CD14-positive monocyte (primary cell): ENCODE data around the gene ZDHHC4. TPM values are rescaled to one million over a fixed set of nuclear protein-coding genes. Genes with fewer than 3 reads are reported as not detected.

Experiments used
- DNase-seq, 3 donors: peaks; one replicate each; pipeline ENCODE4 v3.0.0-alpha.2; 2011 to 2022
- H2AFZ ChIP-seq: 2 replicates; pipeline ENCODE4 v1.6.0; 2012; ENCODE audit warnings: mild to moderate bottlenecking, low read depth, low read length, inconsistent platforms; ENCODE audit not compliant: insufficient read depth, poor library complexity, severe bottlenecking
- H3K27ac ChIP-seq, 2 donors: 1 replicate in 1 of 2; 2 replicates in 1 of 2; pipeline ENCODE4 v1.5.1; 2012 to 2013; ENCODE audit warnings: low read length in 2 of 2, control low read depth in 1 of 2, inconsistent platforms in 1 of 2, low read depth in 1 of 2, mild to moderate bottlenecking in 1 of 2
- H3K27me3 ChIP-seq, 2 donors: one replicate each; pipeline versions ENCODE4 v1.6.0 to v1.6.1; 2011 to 2013; ENCODE audit warnings: low read length in 2 of 2; ENCODE audit not compliant: control insufficient read depth in 2 of 2, insufficient read depth in 2 of 2
- H3K36me3 ChIP-seq, 2 donors: replicated peaks in 1 of 2; 1 replicate in 1 of 2; 2 replicates in 1 of 2; pipeline versions ENCODE4 v1.5.1 to v1.6.1; 2012 to 2013; ENCODE audit warnings: low read length in 2 of 2, control low read depth in 1 of 2, inconsistent platforms in 1 of 2, mild to moderate bottlenecking in 1 of 2; ENCODE audit not compliant: insufficient read depth in 2 of 2, control insufficient read depth in 1 of 2
- H3K4me1 ChIP-seq, 2 donors: 1 replicate in 1 of 2; 2 replicates in 1 of 2; pipeline versions ENCODE4 v1.5.1 to v1.6.1; 2012 to 2013; ENCODE audit warnings: low read length in 2 of 2, control low read depth in 1 of 2, inconsistent platforms in 1 of 2, mild to moderate bottlenecking in 1 of 2, moderate library complexity in 1 of 2; ENCODE audit not compliant: insufficient read depth in 2 of 2, control insufficient read depth in 1 of 2
- H3K4me2 ChIP-seq: replicated peaks from 2 replicates; pipeline ENCODE3; 2012; ENCODE audit warnings: low read length, moderate library complexity, mild to moderate bottlenecking; ENCODE audit not compliant: poor library complexity, severe bottlenecking; ENCODE audit errors: extremely low read depth
- H3K4me3 ChIP-seq, 3 experiments: fragments of 200-600 bp in 1 of 3; sonication (generic) in 1 of 3; replicated peaks in 1 of 3; 1 replicate in 2 of 3; 2 replicates in 1 of 3; pipeline ENCODE4 v1.5.1; 2011 to 2013; ENCODE audit warnings: low read length in 3 of 3, mild to moderate bottlenecking in 3 of 3, control low read depth in 2 of 3, low read depth in 2 of 3, inconsistent platforms in 1 of 3, moderate library complexity in 1 of 3
- H3K79me2 ChIP-seq: 2 replicates; pipeline ENCODE4 v1.6.0; 2012; ENCODE audit warnings: mild to moderate bottlenecking, control low read depth, inconsistent platforms, low read length, moderate library complexity; ENCODE audit not compliant: insufficient read depth
- H3K9ac ChIP-seq: 2 replicates; pipeline ENCODE4 v1.6.0; 2017; ENCODE audit warnings: low read length, mild to moderate bottlenecking; ENCODE audit not compliant: insufficient read depth, poor library complexity, severe bottlenecking
- H3K9me3 ChIP-seq, 2 donors: replicated peaks in 1 of 2; 1 replicate in 1 of 2; 2 replicates in 1 of 2; pipeline versions ENCODE4 v1.5.1 to v1.6.1; 2012 to 2013; ENCODE audit warnings: low read length in 2 of 2, control low read depth in 1 of 2; ENCODE audit not compliant: control insufficient read depth in 1 of 2, insufficient read depth in 1 of 2
- H4K20me1 ChIP-seq: 2 replicates; pipeline ENCODE4 v1.6.0; 2012; ENCODE audit warnings: mild to moderate bottlenecking, low read length, control low read depth, moderate library complexity; ENCODE audit not compliant: insufficient read depth
- H3K27ac Mint-ChIP-seq, 7 donors: one replicate each; pipeline ENCODE4 v1.8.0; 2020; ENCODE audit warnings: mild to moderate bottlenecking in 7 of 7, mixed read lengths in 7 of 7, moderate library complexity in 6 of 7, inconsistent platforms in 2 of 7
- H3K27me3 Mint-ChIP-seq, 3 donors: one replicate each; pipeline ENCODE4 v1.8.0; 2021 to 2022; ENCODE audit warnings: low read depth in 3 of 3, mild to moderate bottlenecking in 3 of 3, mixed read lengths in 3 of 3, moderate library complexity in 3 of 3, inconsistent platforms in 1 of 3
- H3K36me3 Mint-ChIP-seq, 2 donors: one replicate each; pipeline ENCODE4 v1.8.0; 2020; ENCODE audit warnings: mixed read lengths in 2 of 2, inconsistent platforms in 1 of 2, mild to moderate bottlenecking in 1 of 2
- H3K4me1 Mint-ChIP-seq: one replicate; pipeline ENCODE4 v1.8.0; 2020; ENCODE audit warnings: mild to moderate bottlenecking, mixed read lengths
- H3K4me3 Mint-ChIP-seq, 2 donors: one replicate each; pipeline ENCODE4 v1.8.0; 2020; ENCODE audit warnings: mild to moderate bottlenecking in 2 of 2, mixed read lengths in 2 of 2, moderate library complexity in 1 of 2
- H3K9me3 Mint-ChIP-seq, 7 donors: one replicate each; pipeline ENCODE4 v1.8.0; 2020 to 2022; ENCODE audit warnings: mixed read lengths in 7 of 7, mild to moderate bottlenecking in 6 of 7, moderate library complexity in 6 of 7, inconsistent platforms in 2 of 7
- WGBS: methylation state at CpG from one replicate; pipeline ENCODE4 v1.1.5; 2013; ENCODE audit warnings: missing lambda C conversion rate; ENCODE audit not compliant: insufficient coverage; 5-methylcytosine and 5-hydroxymethylcytosine counted together
- intact Hi-C, 2 donors: fragments of 100-400 bp; cut with micrococcal nuclease; formaldehyde crosslinking; loops; one replicate each; pipeline versions ENCODE4 v1.15.0 to v1.15.1; 2023
- polyA plus RNA-seq, 3 donors: library from polyadenylated mRNA; depleted of rRNA in 1 of 3; unstranded in 2 of 3; stranded (reverse) in 1 of 3; fragments of 300-500 nt in 2 of 3; fragments of >200 nt in 1 of 3; fragmentation: Illumina TruSeq in 2 of 3; gene quantifications; 1 replicate in 2 of 3; 2 replicates in 1 of 3; pipeline ENCODE4 v1.2.3, GENCODE V29; 2012 to 2021
- TF ChIP-seq, protein P1 (sequence below): fragments of 200-600 bp; IDR thresholded peaks from one replicate; pipeline ENCODE4 v1.8.0; 2022; ENCODE audit warnings: antibody characterized with exemption, mild to moderate bottlenecking

The ZDHHC4 gene
- polyA plus RNA-seq, 3 donors = 30.3 to 55.6 (median 52.9) TPM

GRCh38 chr7:6562106-6562505 is 15.1 kb upstream of the ZDHHC4 start:
- Mint-ChIP-seq H3K27me3 (peaks cover 6 to 8% (median 8%) of the 10 kb centered on the region in 3 donors), H3K9me3 (no peaks in the 10 kb centered on the region), H3K4me3 (no peak overlapping the region), H3K36me3 (no peaks in the 10 kb centered on the region), H3K27ac (no peak overlapping the region), H3K4me1 (peaks cover 2% of the 10 kb centered on the region)
- no peaks in the 10 kb centered on the region for H4K20me1 ChIP-seq
- no peaks in the 10 kb centered on the region for H3K79me2 ChIP-seq
- H3K36me3 ChIP-seq = no peaks in the 10 kb centered on the region
- no peak overlapping the region for H3K4me3 ChIP-seq
- intact Hi-C loops = no loop called here
- H3K9ac ChIP-seq = no peak overlapping the region
- H3K27me3 ChIP-seq = no peaks in the 10 kb centered on the region
- H3K27ac ChIP-seq = no peak overlapping the region
- WGBS = no CpG with 5 or more reads among the region's 1 CpG
- H3K4me1 ChIP-seq = peaks cover 0 to under 1% of the 10 kb centered on the region in 2 donors
- no peaks in the 10 kb centered on the region for H3K9me3 ChIP-seq
- no peak for DNase-seq
- TF ChIP-seq, protein P1, sequence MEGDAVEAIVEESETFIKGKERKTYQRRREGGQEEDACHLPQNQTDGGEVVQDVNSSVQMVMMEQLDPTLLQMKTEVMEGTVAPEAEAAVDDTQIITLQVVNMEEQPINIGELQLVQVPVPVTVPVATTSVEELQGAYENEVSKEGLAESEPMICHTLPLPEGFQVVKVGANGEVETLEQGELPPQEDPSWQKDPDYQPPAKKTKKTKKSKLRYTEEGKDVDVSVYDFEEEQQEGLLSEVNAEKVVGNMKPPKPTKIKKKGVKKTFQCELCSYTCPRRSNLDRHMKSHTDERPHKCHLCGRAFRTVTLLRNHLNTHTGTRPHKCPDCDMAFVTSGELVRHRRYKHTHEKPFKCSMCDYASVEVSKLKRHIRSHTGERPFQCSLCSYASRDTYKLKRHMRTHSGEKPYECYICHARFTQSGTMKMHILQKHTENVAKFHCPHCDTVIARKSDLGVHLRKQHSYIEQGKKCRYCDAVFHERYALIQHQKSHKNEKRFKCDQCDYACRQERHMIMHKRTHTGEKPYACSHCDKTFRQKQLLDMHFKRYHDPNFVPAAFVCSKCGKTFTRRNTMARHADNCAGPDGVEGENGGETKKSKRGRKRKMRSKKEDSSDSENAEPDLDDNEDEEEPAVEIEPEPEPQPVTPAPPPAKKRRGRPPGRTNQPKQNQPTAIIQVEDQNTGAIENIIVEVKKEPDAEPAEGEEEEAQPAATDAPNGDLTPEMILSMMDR = no peak
- H3K4me2 ChIP-seq = no peak overlapping the region
- H2AFZ ChIP-seq = no peak overlapping the region

GRCh38 chr7:6563936-6564770 is 13.1 kb upstream of the ZDHHC4 start:
- H3K36me3 Mint-ChIP-seq = no peaks in the 10 kb centered on the region
- H3K9me3 Mint-ChIP-seq = no peaks in the 10 kb centered on the region
- Histone ChIP-seq H3K4me2 (no peak overlapping the region), H4K20me1 (no peaks in the 10 kb centered on the region), H3K9ac (no peak overlapping the region), H3K27ac (no peak overlapping the region), H3K79me2 (no peaks in the 10 kb centered on the region), H3K4me3 (no peak overlapping the region), H3K36me3 (no peaks in the 10 kb centered on the region), H2AFZ (no peak overlapping the region), H3K4me1 (no peaks in the 10 kb centered on the region), H3K9me3 (no peaks in the 10 kb centered on the region), H3K27me3 (no peaks in the 10 kb centered on the region)
- no peaks in the 10 kb centered on the region for H3K4me1 Mint-ChIP-seq
- DNase-seq = no peak
- TF ChIP-seq, protein P1 = no peak
- H3K27me3 Mint-ChIP-seq = peaks cover 8 to 9% (median 9%) of the 10 kb centered on the region in 3 donors
- no peak overlapping the region for H3K4me3 Mint-ChIP-seq
- WGBS = 84% methylated on average over 5 of the region's 12 CpGs
- no peak overlapping the region for H3K27ac Mint-ChIP-seq
- intact Hi-C loops = no loop called here
